Adipocyte (in vitro differentiated cells): ENCODE measurements around the gene ANG.
"Not testable (repeated sequence)": the region's sequence is repeated elsewhere in the genome, so short reads cannot be mapped to it uniquely, and the experiment has no call there.

ENCODE experiments used
- DNase-seq: peaks from one replicate; pipeline ENCODE4 v3.0.0-alpha.2; 2015; ENCODE audit warnings: low read depth
- H3K27me3 ChIP-seq: replicated peaks from 2 replicates; pipeline ENCODE4 v1.7.0; 2013; ENCODE audit warnings: mild to moderate bottlenecking, low read length, moderate library complexity; ENCODE audit not compliant: control insufficient read depth, insufficient read depth
- H3K36me3 ChIP-seq: 2 replicates; pipeline ENCODE4 v1.7.0; 2013; ENCODE audit warnings: low read length, mild to moderate bottlenecking, moderate library complexity; ENCODE audit not compliant: control insufficient read depth, insufficient read depth, severe bottlenecking
- H3K4me1 ChIP-seq: 2 replicates; pipeline ENCODE4 v1.7.0; 2013; ENCODE audit warnings: mild to moderate bottlenecking, low read length, moderate library complexity; ENCODE audit not compliant: control insufficient read depth, insufficient read depth
- H3K4me3 ChIP-seq: 2 replicates; pipeline ENCODE4 v1.7.0; 2013; ENCODE audit warnings: mild to moderate bottlenecking, low read length, moderate library complexity
- H3K9ac ChIP-seq: 2 replicates; pipeline ENCODE4 v1.7.0; 2013; ENCODE audit warnings: mild to moderate bottlenecking, low read length, moderate library complexity
- H3K9me3 ChIP-seq: 2 replicates; pipeline ENCODE4 v1.7.0; 2013; ENCODE audit warnings: mild to moderate bottlenecking, low read length, moderate library complexity; ENCODE audit not compliant: control insufficient read depth

The ANG gene

DNA sequence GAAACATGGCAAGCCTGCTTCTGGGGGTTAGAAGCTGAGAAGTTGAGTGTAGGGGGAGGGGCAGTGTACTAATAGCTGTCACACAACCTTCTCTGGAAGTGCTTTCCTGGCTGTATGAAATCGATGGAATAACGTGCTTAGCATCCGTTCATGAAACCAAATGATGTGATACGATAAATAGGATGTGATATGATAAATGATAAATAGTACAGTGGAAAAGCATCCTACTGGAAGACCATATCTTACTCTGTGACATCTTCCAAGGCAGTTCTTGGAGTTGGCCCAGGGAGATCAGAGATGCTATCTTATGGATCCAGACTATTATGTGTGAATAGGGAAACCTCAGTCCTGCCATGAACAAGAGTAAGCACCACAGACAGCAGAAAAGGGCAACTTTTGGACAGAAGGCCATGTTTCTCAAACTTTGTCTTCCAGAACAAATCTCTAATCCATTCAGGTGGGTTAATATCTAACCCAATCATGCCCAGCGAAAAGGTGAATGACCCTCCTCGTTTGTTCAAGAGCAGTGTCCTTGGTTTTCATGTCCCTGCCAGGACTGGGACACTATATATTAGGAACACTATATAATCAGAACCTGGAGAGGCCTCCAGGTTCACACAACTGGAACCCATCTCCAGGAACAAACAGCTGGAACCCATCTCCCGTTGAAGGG lies at the start of gene ANG:
Gene ANG, plus strand, starts transcription at position 598 of the 673 bp plus-strand sequence. CDS start 4,801 bp downstream, outside the sequence.
- peaks cover 36% of the 10 kb centered on the region for H3K4me1 ChIP-seq
- no peak within 1 kb of the TSS for H3K4me3 ChIP-seq
- no peaks in the 10 kb centered on the region for H3K9me3 ChIP-seq
- DNase-seq, result no peak
- peak within 1 kb of the TSS; percentile 57 for H3K9ac ChIP-seq
- no peaks in the 10 kb centered on the region for H3K36me3 ChIP-seq
- no peaks in the 10 kb centered on the region for H3K27me3 ChIP-seq

DNA sequence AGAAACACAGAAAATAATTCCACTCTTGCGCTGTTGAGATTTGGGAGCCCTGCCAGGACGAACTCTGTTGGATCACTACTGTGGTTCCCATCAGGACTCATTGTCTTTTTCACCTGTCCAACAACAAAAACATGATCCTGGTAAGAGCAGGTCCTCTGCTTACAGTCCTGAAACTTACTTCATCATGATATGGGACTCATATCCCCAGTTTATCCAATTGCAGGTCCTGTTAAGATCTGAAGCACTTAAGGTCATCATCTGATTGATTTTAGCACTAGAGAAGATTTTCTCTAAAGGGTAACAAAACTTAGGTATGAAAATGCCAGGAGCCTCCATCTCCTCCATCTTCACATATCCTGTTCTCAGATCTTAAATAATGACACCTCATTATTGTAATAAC lies 47.0 kb upstream of the ANG start, which contains the start of gene OR6S1:
Gene OR6S1, minus strand, starts transcription at position 101 of the 400 bp plus-strand sequence. Its CDS starts 0 bp downstream, at position 101.
- Histone ChIP-seq H3K36me3 (no peaks in the 10 kb centered on the region), H3K9ac (no peak within 1 kb of the TSS), H3K4me3 (no peak within 1 kb of the TSS), H3K9me3 (no peaks in the 10 kb centered on the region), H3K27me3 (peaks cover 58% of the 10 kb centered on the region), H3K4me1 (no peaks in the 10 kb centered on the region)
- DNase-seq, result no peak

- Histone ChIP-seq H3K9ac (no peak overlapping the region), H3K4me1 (no peaks in the 10 kb centered on the region), H3K4me3 (no peak overlapping the region), H3K27me3 (peaks cover 55% of the 10 kb centered on the region), H3K9me3 (no peaks in the 10 kb centered on the region), H3K36me3 (no peaks in the 10 kb centered on the region)
- no peak for DNase-seq
Measured at GRCh38 chr14:20642182-20642581, 46.4 kb upstream of the ANG start.

DNA sequence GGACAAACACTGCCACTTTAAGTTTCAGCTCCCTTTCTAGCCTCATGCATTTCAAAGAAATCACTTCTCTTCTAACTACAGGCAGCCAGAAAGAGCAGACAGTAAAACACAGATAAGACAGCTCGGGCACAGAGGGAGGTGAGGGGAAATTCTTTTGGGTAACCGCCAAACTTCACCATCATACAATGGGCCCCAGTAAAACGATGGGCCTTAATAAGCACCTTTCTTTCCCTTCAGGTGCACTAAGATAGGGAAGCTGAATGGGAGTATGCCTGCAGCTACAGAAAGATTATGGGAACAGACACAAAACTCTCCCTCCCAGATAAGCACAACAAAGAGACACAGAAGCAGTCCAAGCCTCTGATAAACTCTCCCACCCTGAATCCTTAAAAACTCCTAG lies 45.8 kb upstream of the ANG start:
- H3K4me3 ChIP-seq, H3K4me1 ChIP-seq, H3K9me3 ChIP-seq, H3K36me3 ChIP-seq, DNase-seq, H3K9ac ChIP-seq: not testable (repeated sequence)
- peaks cover 51% of the 10 kb centered on the region for H3K27me3 ChIP-seq

- no peaks in the 10 kb centered on the region for H3K9me3 ChIP-seq
- no peak for DNase-seq
- H3K9ac ChIP-seq, result no peak overlapping the region
- no peaks in the 10 kb centered on the region for H3K4me1 ChIP-seq
- H3K4me3 ChIP-seq, result no peak overlapping the region
- peaks cover 50% of the 10 kb centered on the region for H3K27me3 ChIP-seq
- H3K36me3 ChIP-seq, result no peaks in the 10 kb centered on the region
Measured at GRCh38 chr14:20644520-20644919, 44.0 kb upstream of the ANG start.

- no peak overlapping the region for H3K9ac ChIP-seq
- H3K4me3 ChIP-seq, result no peak overlapping the region
- DNase-seq, result no peak
- no peaks in the 10 kb centered on the region for H3K36me3 ChIP-seq
- H3K27me3 ChIP-seq, result peaks cover 50% of the 10 kb centered on the region
- H3K9me3 ChIP-seq, result no peaks in the 10 kb centered on the region
- H3K4me1 ChIP-seq, result no peaks in the 10 kb centered on the region
Measured at GRCh38 chr14:20645481-20645880, 43.1 kb upstream of the ANG start.

DNA sequence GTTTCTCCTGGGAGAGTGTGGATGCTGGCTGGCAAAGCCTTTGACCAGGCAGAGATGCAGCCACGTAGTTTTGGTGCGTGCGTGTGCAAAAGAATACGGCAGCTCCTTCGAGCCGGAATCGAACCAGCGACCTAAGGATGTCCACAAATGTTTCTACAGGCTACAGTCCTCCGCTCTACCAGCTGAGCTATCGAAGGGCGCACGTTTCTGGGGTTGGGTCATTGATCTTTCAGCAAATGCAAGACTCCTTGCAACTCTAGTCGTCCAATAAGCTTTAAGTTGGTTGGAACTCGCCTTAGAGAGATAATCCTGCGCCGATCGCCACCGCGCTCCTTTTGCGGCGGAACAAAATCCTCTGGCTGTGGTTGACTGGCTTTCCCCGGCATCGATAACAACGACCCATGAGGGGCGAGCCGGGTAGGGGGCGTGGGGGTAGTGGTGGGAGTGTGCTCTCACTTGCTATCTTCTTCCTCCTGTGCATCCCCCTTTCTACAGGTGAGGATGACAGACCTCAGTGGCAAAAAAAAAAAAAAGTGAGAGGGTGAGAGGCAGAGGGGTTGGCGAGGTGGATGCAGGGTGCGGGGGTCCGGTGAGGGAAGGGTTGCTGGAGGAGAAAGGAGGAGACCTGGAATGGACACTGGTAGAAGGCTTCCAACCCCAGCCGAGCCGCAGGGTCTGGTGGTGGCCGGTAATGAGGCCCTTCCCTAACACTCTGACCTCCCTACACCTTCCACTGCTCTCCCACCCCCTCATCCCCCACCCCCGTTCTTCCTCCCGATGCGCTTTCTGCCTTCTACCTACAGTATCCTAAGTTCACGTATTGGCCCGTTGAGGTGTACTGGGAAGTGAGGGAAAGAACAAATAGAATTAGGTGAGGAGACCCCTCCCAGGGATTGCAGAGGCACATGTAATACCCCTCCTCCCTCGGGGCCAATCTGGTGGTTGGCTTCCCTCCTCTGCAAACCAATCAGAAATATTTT lies 35.3 kb upstream of the ANG start:
- peaks cover 54% of the 10 kb centered on the region for H3K27me3 ChIP-seq
- H3K4me1 ChIP-seq, result no peaks in the 10 kb centered on the region
- no peak overlapping the region for H3K9ac ChIP-seq
- no peaks in the 10 kb centered on the region for H3K9me3 ChIP-seq
- peak overlapping the region; percentile 50 for H3K4me3 ChIP-seq
- DNase-seq, result peak; percentile 16
- H3K36me3 ChIP-seq, result no peaks in the 10 kb centered on the region

- H3K9me3 ChIP-seq, result no peaks in the 10 kb centered on the region
- no peaks in the 10 kb centered on the region for H3K36me3 ChIP-seq
- DNase-seq, result no peak
- H3K9ac ChIP-seq, result no peak overlapping the region
- no peak overlapping the region for H3K4me3 ChIP-seq
- H3K4me1 ChIP-seq, result no peaks in the 10 kb centered on the region
- H3K27me3 ChIP-seq, result peaks cover 75% of the 10 kb centered on the region
Measured at GRCh38 chr14:20655851-20656250, 32.7 kb upstream of the ANG start.

GRCh38 chr14:20656274-20656673 lies 32.3 kb upstream of the ANG start:
- Histone ChIP-seq H3K9ac (no peak overlapping the region), H3K36me3 (no peaks in the 10 kb centered on the region), H3K9me3 (no peaks in the 10 kb centered on the region), H3K4me3 (no peak overlapping the region), H3K27me3 (peaks cover 77% of the 10 kb centered on the region), H3K4me1 (no peaks in the 10 kb centered on the region)
- DNase-seq, result no peak

DNA sequence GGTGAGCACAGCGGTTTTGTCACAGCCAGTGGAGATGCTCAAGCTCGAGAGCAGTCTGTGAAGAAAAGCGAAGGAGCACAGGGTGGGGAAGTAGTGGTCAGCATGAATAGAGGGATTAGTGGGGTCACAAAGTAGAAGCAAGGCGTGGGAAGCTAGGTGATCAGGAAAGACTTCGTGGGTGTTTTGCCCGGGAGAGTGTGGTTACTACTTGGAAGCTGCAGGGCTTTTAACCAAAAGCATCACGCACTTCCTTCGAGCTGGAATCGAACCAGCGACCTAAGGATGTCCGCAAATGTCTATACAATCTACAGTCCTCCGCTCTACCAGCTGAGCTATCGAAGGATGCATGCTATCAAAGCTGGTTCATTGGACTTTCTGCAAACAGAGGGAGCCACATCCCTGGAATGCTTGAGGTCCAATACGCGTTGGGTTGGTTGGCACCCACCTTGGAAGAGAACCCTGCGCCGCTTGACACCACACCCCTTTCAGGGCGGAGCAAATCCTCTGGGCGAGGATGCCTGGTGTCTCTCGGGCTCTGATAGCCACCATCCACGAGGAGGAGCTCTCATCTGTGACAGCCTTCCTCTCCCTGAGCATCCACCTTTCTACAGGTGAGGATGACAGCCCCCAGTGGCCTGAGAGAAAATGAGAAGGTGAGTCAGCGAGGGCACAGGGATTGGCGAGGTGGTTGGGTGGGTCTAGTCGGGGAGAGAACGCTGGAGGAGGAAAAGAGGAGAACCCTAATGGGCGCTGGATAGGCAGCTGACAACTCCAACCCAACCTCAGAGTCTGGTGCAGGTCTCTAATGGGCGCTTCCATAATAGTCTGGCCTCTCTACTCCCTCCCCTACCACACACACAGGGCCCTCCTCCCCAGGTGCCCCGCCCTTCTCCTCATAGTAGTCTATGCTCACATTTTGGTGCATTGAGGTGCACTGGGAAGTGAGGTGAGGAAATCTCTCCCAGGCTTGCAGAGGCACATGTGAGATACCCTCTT lies 31.1 kb upstream of the ANG start:
- DNase-seq, result no peak
- H3K27me3 ChIP-seq, result peaks cover 80% of the 10 kb centered on the region
- H3K36me3 ChIP-seq, result no peaks in the 10 kb centered on the region
- no peak overlapping the region for H3K9ac ChIP-seq
- H3K4me1 ChIP-seq, result no peaks in the 10 kb centered on the region
- no peak overlapping the region for H3K4me3 ChIP-seq
- no peaks in the 10 kb centered on the region for H3K9me3 ChIP-seq
